ENCODE data around the gene RAB19.
A peak's percentile ranks its signal among the peaks of the same experiment; 100 is the strongest.

RAB19 gene

GRCh38 chr7:140403878-140404564 lies at the start of gene RAB19:
Gene RAB19 (plus strand): TSS chr7:140404058. CDS start chr7:140407647, 3,589 bp downstream.
- peak; percentile 22 for DNase-seq (ENCODE audit: low read depth)

GRCh38 chr7:140358024-140358411 lies 45.8 kb upstream of the RAB19 start:
- DNase-seq (ENCODE audit: low read depth) = no peak

GRCh38 chr7:140358412-140359051 lies 45.3 kb upstream of the RAB19 start:
- DNase-seq (ENCODE audit: low read depth) = no peak

- no peak for DNase-seq (ENCODE audit: low read depth)
Observed at GRCh38 chr7:140360697-140361229, 43.1 kb upstream of the RAB19 start.

GRCh38 chr7:140364819-140365218 lies 39.0 kb upstream of the RAB19 start:
- no peak for DNase-seq (ENCODE audit: low read depth)

- no peak for DNase-seq (ENCODE audit: low read depth)
Observed at GRCh38 chr7:140367528-140367927, 36.3 kb upstream of the RAB19 start.

- no peak for DNase-seq (ENCODE audit: low read depth)
Observed at GRCh38 chr7:140369294-140369693, 34.6 kb upstream of the RAB19 start.

- no peak for DNase-seq (ENCODE audit: low read depth)
Observed at GRCh38 chr7:140375323-140375722, 28.5 kb upstream of the RAB19 start.

GRCh38 chr7:140375892-140376730 lies 27.7 kb upstream of the RAB19 start:
- no peak for DNase-seq (ENCODE audit: low read depth)

- DNase-seq (ENCODE audit: low read depth) = no peak
Observed at GRCh38 chr7:140383954-140384713, 19.7 kb upstream of the RAB19 start.

GRCh38 chr7:140384894-140385545 lies 18.8 kb upstream of the RAB19 start:
- no peak for DNase-seq (ENCODE audit: low read depth)

GRCh38 chr7:140389445-140389844 lies 14.4 kb upstream of the RAB19 start:
- DNase-seq (ENCODE audit: low read depth) = no peak

- no peak for DNase-seq (ENCODE audit: low read depth)
Observed at GRCh38 chr7:140390034-140390433, 13.8 kb upstream of the RAB19 start.

GRCh38 chr7:140390466-140391190 lies 13.2 kb upstream of the RAB19 start:
- DNase-seq (ENCODE audit: low read depth) = no peak

GRCh38 chr7:140391634-140392033 lies 12.2 kb upstream of the RAB19 start:
- DNase-seq (ENCODE audit: low read depth) = no peak

- no peak for DNase-seq (ENCODE audit: low read depth)
Observed at GRCh38 chr7:140393756-140394306, 10.0 kb upstream of the RAB19 start.

GRCh38 chr7:140397784-140398750 lies 5.8 kb upstream of the RAB19 start, which contains the start of gene SLC37A3:
Gene SLC37A3 (minus strand): TSS chr7:140398530. CDS start chr7:140382526, 16,004 bp downstream.
- peak; percentile 77 for DNase-seq (ENCODE audit: low read depth)

- DNase-seq (ENCODE audit: low read depth) = no peak
Observed at GRCh38 chr7:140398821-140399220, 5.0 kb upstream of the RAB19 start.

- no peak for DNase-seq (ENCODE audit: low read depth)
Observed at GRCh38 chr7:140400381-140400780, 3.5 kb upstream of the RAB19 start.
